ENCODE data around the gene NUP50. TPM values are rescaled to one million over a fixed set of nuclear protein-coding genes. Genes with fewer than 3 reads are reported as not detected.

The NUP50 gene
- total and polyA plus RNA-seq, 2 of the 13 experiments (the other 11 are each of a cell fraction or from before 2014, with no cell fraction given), result 14.2 to 52.4 TPM

DNA sequence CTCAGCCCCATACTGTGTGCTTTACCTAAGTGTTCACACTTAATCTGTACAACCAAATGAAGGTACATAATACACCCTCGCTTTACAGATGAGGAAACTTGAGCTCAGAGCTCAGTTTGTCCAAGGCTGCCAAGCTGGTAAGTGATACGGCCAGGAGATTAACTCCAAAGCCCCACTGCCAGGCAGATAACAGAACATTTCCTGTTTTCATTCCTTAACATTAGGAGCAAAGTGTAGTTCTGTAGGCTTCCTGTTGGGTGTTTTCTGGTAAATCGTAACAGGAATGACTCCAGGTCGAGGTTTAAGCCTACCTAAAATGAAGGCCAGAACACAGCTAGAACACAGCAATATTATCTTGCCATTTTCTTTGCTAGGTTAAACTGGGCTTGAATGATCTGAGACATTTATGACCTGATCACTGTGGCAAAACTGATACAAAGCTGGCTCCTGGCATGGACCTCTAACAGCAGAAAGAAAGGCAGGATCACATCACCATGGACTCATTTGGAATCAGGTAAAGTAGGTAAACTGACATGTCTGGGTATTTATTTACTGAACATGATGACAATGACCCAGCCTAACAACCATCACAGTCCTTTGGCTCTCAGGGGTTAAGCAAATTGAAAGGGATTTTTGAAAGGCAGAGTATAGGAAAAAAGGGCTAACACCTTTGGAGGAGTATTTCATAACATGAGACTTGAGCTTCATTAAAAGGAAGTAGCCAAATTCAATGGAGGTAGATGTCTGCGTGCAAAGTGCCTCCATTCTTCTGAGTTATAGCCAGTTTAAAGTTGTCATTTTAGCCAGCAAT, 3.9 kb upstream of the NUP50 start (continued):
- TF ChIP-seq ZNF10 (CRISPR knock-in tag; IDR thresholded peaks at IDR 0.05; ENCODE audit: borderline replicate concordance, low read depth), result no peak
- TF ChIP-seq, protein P1, sequence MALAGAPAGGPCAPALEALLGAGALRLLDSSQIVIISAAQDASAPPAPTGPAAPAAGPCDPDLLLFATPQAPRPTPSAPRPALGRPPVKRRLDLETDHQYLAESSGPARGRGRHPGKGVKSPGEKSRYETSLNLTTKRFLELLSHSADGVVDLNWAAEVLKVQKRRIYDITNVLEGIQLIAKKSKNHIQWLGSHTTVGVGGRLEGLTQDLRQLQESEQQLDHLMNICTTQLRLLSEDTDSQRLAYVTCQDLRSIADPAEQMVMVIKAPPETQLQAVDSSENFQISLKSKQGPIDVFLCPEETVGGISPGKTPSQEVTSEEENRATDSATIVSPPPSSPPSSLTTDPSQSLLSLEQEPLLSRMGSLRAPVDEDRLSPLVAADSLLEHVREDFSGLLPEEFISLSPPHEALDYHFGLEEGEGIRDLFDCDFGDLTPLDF (CRISPR knock-in tag; IDR thresholded peaks at IDR 0.05), result no peak
- no peak for TF ChIP-seq SATB2 (CRISPR knock-in tag; IDR thresholded peaks at IDR 0.05)
- TF ChIP-seq PHF20 (CRISPR knock-in tag; IDR thresholded peaks at IDR 0.05), result no peak
- peak; percentile 31; the same call in 1 of the 2 replicates for TF ChIP-seq GATAD2A (CRISPR knock-in tag; IDR thresholded peaks at IDR 0.05)
- no peak for TF ChIP-seq ZNF577 (CRISPR knock-in tag; IDR thresholded peaks at IDR 0.05; ENCODE audit: borderline replicate concordance, low read depth)
- TF ChIP-seq NFKB2 (CRISPR knock-in tag; IDR thresholded peaks at IDR 0.05; ENCODE audit: borderline replicate concordance), result no peak
- TF ChIP-seq, protein P2, sequence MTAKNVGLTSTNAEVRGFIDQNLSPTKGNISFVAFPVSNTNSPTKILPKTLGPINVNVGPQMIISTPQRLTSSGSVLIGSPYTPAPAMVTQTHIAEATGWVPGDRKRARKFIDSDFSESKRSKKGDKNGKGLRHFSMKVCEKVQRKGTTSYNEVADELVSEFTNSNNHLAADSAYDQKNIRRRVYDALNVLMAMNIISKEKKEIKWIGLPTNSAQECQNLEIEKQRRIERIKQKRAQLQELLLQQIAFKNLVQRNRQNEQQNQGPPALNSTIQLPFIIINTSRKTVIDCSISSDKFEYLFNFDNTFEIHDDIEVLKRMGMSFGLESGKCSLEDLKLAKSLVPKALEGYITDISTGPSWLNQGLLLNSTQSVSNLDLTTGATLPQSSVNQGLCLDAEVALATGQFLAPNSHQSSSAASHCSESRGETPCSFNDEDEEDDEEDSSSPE (CRISPR knock-in tag; IDR thresholded peaks at IDR 0.05), result no peak
- TF ChIP-seq SRF (IDR thresholded peaks at IDR 0.05; ENCODE audit: low read depth, low read length), result no peak
- no peak for TF ChIP-seq FIP1L1 (IDR thresholded peaks at IDR 0.05; ENCODE audit: borderline replicate concordance, insufficient read depth, low read depth, low read length)
- TF ChIP-seq, protein P3, sequence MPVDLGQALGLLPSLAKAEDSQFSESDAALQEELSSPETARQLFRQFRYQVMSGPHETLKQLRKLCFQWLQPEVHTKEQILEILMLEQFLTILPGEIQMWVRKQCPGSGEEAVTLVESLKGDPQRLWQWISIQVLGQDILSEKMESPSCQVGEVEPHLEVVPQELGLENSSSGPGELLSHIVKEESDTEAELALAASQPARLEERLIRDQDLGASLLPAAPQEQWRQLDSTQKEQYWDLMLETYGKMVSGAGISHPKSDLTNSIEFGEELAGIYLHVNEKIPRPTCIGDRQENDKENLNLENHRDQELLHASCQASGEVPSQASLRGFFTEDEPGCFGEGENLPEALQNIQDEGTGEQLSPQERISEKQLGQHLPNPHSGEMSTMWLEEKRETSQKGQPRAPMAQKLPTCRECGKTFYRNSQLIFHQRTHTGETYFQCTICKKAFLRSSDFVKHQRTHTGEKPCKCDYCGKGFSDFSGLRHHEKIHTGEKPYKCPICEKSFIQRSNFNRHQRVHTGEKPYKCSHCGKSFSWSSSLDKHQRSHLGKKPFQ (CRISPR knock-in tag; IDR thresholded peaks at IDR 0.05; ENCODE audit: insufficient replicate concordance), result peak; percentile 40
- TF ChIP-seq, protein P4, sequence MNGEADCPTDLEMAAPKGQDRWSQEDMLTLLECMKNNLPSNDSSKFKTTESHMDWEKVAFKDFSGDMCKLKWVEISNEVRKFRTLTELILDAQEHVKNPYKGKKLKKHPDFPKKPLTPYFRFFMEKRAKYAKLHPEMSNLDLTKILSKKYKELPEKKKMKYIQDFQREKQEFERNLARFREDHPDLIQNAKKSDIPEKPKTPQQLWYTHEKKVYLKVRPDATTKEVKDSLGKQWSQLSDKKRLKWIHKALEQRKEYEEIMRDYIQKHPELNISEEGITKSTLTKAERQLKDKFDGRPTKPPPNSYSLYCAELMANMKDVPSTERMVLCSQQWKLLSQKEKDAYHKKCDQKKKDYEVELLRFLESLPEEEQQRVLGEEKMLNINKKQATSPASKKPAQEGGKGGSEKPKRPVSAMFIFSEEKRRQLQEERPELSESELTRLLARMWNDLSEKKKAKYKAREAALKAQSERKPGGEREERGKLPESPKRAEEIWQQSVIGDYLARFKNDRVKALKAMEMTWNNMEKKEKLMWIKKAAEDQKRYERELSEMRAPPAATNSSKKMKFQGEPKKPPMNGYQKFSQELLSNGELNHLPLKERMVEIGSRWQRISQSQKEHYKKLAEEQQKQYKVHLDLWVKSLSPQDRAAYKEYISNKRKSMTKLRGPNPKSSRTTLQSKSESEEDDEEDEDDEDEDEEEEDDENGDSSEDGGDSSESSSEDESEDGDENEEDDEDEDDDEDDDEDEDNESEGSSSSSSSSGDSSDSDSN (CRISPR knock-in tag; IDR thresholded peaks at IDR 0.05), result no peak
- peak; percentile 56; the same call in 1 of the 2 replicates for TF ChIP-seq GZF1 (CRISPR knock-in tag; IDR thresholded peaks at IDR 0.05)
- TF ChIP-seq SMARCE1 (IDR thresholded peaks at IDR 0.05; ENCODE audit: borderline replicate concordance), result no peak
- no peak; the same call in 1 of the 2 replicates for TF ChIP-seq BRCA1 (CRISPR knock-in tag; IDR thresholded peaks at IDR 0.05)
- no peak for TF ChIP-seq ARID2 (CRISPR knock-in tag; IDR thresholded peaks at IDR 0.05; ENCODE audit: borderline replicate concordance)
- TF ChIP-seq PCBP2 (optimal IDR thresholded peaks at IDR 0.05; ENCODE audit: low read depth, low read length, poor library complexity, severe bottlenecking), result no peak
- no peak for TF ChIP-seq ARHGAP35 (CRISPR knock-in tag; IDR thresholded peaks at IDR 0.05; ENCODE audit: borderline replicate concordance)
- peak; percentile 91; the same call in 1 of the 2 replicates for TF ChIP-seq SIX1 (CRISPR knock-in tag; IDR thresholded peaks at IDR 0.05; ENCODE audit: borderline replicate concordance)
